Measurements from ENCODE around the gene LOXHD1.

DNA sequence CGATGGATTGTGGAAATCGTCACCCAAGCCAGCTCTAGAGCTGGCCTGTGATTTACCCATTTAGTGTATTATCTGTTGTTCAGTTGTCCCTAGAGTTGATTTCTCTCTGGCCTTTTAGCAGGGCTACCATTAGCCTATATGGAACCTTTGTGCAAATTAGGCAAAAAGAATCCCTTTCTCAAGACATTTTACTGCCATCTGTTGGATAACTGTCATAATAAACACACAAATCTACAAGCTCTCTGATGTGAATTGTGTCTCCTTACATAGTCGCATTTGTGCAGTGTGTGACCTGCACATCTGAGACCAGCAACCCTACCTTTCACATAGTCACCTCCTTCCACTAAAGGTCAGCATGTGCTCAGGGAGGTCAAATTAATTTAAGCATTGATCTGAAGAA lies 34.0 kb downstream of the LOXHD1 start:
- TF ChIP-seq, protein P1, sequence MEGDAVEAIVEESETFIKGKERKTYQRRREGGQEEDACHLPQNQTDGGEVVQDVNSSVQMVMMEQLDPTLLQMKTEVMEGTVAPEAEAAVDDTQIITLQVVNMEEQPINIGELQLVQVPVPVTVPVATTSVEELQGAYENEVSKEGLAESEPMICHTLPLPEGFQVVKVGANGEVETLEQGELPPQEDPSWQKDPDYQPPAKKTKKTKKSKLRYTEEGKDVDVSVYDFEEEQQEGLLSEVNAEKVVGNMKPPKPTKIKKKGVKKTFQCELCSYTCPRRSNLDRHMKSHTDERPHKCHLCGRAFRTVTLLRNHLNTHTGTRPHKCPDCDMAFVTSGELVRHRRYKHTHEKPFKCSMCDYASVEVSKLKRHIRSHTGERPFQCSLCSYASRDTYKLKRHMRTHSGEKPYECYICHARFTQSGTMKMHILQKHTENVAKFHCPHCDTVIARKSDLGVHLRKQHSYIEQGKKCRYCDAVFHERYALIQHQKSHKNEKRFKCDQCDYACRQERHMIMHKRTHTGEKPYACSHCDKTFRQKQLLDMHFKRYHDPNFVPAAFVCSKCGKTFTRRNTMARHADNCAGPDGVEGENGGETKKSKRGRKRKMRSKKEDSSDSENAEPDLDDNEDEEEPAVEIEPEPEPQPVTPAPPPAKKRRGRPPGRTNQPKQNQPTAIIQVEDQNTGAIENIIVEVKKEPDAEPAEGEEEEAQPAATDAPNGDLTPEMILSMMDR (IDR thresholded peaks at IDR 0.05; ENCODE audit: low read depth, low read length): no peak
- no peak for TF ChIP-seq POLR2A (IDR thresholded peaks at IDR 0.05; ENCODE audit: extremely low read depth, insufficient read length)
